Sigmoid colon (tissue), 4 donors: ENCODE data around the gene ZMIZ1.

Source experiments
- POLR2AphosphoS5 ChIP-seq, 4 donors: sonication (generic); formaldehyde crosslinking; IDR thresholded peaks; one replicate each; pipeline ENCODE4 v1.6.1; 2017; ENCODE audit warnings: antibody characterized with exemption in 4 of 4
- TF ChIP-seq, protein P1 (sequence below), 4 experiments: fragments of 450-650 bp in 3 of 4; fragments of 200-600 bp in 1 of 4; IDR thresholded peaks; one replicate each; pipeline ENCODE4 v1.5.1; 2016 to 2019; ENCODE audit warnings: antibody characterized with exemption in 4 of 4, mild to moderate bottlenecking in 3 of 4, moderate library complexity in 2 of 4

DNA sequence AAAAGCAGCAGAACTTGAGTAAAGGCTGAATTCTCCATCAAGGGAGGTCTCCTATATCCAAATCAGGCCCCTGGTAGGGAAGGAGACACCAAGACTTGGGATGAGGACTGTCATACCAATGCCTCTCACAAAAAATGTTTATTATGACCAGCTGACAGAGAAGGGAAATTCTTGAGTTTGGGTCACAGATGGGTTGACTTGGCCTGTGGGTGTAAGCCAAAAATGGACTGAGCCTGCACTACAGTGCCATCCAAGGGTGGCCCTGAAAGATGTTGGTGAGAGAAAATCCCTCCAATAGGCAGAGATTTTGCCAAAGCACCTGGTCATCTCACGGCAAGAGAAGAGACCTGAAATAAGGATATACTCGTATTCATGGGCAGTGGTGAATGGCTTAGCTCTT, 251.6 kb downstream of the ZMIZ1 start:
- no peak for TF ChIP-seq POLR2AphosphoS5 (IDR thresholded peaks at IDR 0.05)
- TF ChIP-seq, protein P1, sequence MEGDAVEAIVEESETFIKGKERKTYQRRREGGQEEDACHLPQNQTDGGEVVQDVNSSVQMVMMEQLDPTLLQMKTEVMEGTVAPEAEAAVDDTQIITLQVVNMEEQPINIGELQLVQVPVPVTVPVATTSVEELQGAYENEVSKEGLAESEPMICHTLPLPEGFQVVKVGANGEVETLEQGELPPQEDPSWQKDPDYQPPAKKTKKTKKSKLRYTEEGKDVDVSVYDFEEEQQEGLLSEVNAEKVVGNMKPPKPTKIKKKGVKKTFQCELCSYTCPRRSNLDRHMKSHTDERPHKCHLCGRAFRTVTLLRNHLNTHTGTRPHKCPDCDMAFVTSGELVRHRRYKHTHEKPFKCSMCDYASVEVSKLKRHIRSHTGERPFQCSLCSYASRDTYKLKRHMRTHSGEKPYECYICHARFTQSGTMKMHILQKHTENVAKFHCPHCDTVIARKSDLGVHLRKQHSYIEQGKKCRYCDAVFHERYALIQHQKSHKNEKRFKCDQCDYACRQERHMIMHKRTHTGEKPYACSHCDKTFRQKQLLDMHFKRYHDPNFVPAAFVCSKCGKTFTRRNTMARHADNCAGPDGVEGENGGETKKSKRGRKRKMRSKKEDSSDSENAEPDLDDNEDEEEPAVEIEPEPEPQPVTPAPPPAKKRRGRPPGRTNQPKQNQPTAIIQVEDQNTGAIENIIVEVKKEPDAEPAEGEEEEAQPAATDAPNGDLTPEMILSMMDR (IDR thresholded peaks at IDR 0.05): no peak
